ENCODE data around the gene TPO.

Gene TPO

DNA sequence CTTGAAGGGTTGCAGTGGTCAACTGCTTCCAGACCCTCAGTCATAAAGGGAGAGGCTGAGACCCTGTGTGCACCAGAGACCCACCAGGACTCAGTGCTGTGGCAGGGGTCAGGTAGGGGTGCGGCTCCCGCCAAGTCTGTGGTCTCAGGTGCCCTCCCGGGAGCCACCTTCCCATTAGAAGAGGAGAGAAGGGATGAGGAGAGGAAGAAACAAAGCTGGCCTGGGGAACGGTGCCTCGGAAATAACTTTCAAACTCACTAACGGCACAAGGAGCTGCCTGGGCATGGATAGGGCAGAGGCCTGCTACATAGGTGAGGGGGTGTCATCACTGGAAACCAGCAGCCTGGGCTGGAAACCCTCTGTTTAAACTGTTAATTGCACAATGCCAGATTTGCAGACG lies 84.9 kb downstream of the TPO start:
- TF ChIP-seq TAF1 (IDR thresholded peaks at IDR 0.05; ENCODE audit: borderline replicate concordance, insufficient read depth, low read length) (no peak), POLR2AphosphoS5 (IDR thresholded peaks at IDR 0.05; ENCODE audit: low read depth, low read length) (no peak), FOXP2 (optimal IDR thresholded peaks at IDR 0.05; ENCODE audit: borderline replicate concordance, extremely low read depth, extremely low read length, insufficient read depth) (no peak), SIN3A (IDR thresholded peaks at IDR 0.05; ENCODE audit: borderline replicate concordance, insufficient read depth, low read length) (no peak)
- TF ChIP-seq, protein P1, sequence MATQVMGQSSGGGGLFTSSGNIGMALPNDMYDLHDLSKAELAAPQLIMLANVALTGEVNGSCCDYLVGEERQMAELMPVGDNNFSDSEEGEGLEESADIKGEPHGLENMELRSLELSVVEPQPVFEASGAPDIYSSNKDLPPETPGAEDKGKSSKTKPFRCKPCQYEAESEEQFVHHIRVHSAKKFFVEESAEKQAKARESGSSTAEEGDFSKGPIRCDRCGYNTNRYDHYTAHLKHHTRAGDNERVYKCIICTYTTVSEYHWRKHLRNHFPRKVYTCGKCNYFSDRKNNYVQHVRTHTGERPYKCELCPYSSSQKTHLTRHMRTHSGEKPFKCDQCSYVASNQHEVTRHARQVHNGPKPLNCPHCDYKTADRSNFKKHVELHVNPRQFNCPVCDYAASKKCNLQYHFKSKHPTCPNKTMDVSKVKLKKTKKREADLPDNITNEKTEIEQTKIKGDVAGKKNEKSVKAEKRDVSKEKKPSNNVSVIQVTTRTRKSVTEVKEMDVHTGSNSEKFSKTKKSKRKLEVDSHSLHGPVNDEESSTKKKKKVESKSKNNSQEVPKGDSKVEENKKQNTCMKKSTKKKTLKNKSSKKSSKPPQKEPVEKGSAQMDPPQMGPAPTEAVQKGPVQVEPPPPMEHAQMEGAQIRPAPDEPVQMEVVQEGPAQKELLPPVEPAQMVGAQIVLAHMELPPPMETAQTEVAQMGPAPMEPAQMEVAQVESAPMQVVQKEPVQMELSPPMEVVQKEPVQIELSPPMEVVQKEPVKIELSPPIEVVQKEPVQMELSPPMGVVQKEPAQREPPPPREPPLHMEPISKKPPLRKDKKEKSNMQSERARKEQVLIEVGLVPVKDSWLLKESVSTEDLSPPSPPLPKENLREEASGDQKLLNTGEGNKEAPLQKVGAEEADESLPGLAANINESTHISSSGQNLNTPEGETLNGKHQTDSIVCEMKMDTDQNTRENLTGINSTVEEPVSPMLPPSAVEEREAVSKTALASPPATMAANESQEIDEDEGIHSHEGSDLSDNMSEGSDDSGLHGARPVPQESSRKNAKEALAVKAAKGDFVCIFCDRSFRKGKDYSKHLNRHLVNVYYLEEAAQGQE (IDR thresholded peaks at IDR 0.05; ENCODE audit: insufficient read depth in 1 of 2, low read depth in 2 of 2, low read length in 2 of 2) = no peak

DNA sequence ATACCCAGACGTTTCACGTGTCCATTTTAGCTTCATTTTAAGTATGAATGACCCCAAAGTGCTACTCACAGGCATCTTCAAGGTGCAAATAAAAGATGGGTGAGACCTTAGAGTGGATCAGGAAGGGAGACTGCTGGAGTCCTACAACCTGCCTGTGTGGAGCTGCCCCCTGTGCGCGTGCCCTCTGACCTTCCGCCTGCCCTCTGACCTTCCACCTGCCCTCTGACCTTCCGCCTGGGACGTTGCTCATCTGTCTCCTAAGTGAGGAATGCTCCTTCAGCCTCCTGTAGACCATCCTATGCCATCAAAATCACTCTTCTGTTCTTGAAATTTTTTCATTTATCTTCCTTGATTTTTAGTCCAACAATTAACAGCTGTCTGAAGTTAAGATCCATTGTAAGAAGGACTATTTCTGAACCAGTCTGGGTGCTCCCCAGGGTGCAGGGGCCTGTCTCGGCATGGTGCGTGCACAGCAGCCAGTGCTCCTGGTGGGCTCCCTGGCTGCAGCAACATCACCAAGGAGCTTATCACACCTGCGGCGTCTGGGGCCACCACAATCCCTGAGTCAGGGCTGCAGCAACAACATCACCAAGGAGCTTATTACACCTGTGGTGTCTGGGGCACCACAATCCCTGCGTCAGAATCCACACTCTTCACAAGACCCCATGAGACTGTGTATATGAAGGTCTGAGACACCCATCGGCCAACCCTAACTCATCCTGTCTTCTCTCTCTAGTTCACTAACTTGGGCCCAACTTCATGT lies 86.0 kb downstream of the TPO start:
- no peak for TF ChIP-seq SIN3A (IDR thresholded peaks at IDR 0.05; ENCODE audit: borderline replicate concordance, insufficient read depth, low read length)
- no peak for TF ChIP-seq TAF1 (IDR thresholded peaks at IDR 0.05; ENCODE audit: borderline replicate concordance, insufficient read depth, low read length)
- no peak for TF ChIP-seq POLR2AphosphoS5 (IDR thresholded peaks at IDR 0.05; ENCODE audit: low read depth, low read length)
- TF ChIP-seq, protein P1 (IDR thresholded peaks at IDR 0.05; ENCODE audit: insufficient read depth in 1 of 2, low read depth in 2 of 2, low read length in 2 of 2) = no peak
- no peak for TF ChIP-seq FOXP2 (optimal IDR thresholded peaks at IDR 0.05; ENCODE audit: borderline replicate concordance, extremely low read depth, extremely low read length, insufficient read depth)

- TF ChIP-seq TAF1 (IDR thresholded peaks at IDR 0.05; ENCODE audit: borderline replicate concordance, insufficient read depth, low read length) = no peak
- TF ChIP-seq FOXP2 (optimal IDR thresholded peaks at IDR 0.05; ENCODE audit: borderline replicate concordance, extremely low read depth, extremely low read length, insufficient read depth) = no peak
- TF ChIP-seq, protein P1 (IDR thresholded peaks at IDR 0.05; ENCODE audit: insufficient read depth in 1 of 2, low read depth in 2 of 2, low read length in 2 of 2) = no peak
- no peak for TF ChIP-seq POLR2AphosphoS5 (IDR thresholded peaks at IDR 0.05; ENCODE audit: low read depth, low read length)
- no peak for TF ChIP-seq SIN3A (IDR thresholded peaks at IDR 0.05; ENCODE audit: borderline replicate concordance, insufficient read depth, low read length)
These were observed 88.0 kb downstream of the TPO start for GRCh38 chr2:1501038-1501851.

- no peak for TF ChIP-seq TAF1 (IDR thresholded peaks at IDR 0.05; ENCODE audit: borderline replicate concordance, insufficient read depth, low read length)
- TF ChIP-seq, protein P1 (IDR thresholded peaks at IDR 0.05; ENCODE audit: insufficient read depth in 1 of 2, low read depth in 2 of 2, low read length in 2 of 2) = no peak
- no peak for TF ChIP-seq SIN3A (IDR thresholded peaks at IDR 0.05; ENCODE audit: borderline replicate concordance, insufficient read depth, low read length)
- TF ChIP-seq POLR2AphosphoS5 (IDR thresholded peaks at IDR 0.05; ENCODE audit: low read depth, low read length) = no peak
- TF ChIP-seq FOXP2 (optimal IDR thresholded peaks at IDR 0.05; ENCODE audit: borderline replicate concordance, extremely low read depth, extremely low read length, insufficient read depth) = no peak
These were observed 88.7 kb downstream of the TPO start for GRCh38 chr2:1501991-1502390.

Measured in PFSK-1 (cell line).